ENCODE measurements around the gene ABHD1.
A peak's percentile ranks its signal among the peaks of the same experiment; 100 is the strongest.
"Not testable (repeated sequence)": the region's sequence is repeated elsewhere in the genome, so short reads cannot be mapped to it uniquely, and the experiment has no call there.

Gene ABHD1

DNA sequence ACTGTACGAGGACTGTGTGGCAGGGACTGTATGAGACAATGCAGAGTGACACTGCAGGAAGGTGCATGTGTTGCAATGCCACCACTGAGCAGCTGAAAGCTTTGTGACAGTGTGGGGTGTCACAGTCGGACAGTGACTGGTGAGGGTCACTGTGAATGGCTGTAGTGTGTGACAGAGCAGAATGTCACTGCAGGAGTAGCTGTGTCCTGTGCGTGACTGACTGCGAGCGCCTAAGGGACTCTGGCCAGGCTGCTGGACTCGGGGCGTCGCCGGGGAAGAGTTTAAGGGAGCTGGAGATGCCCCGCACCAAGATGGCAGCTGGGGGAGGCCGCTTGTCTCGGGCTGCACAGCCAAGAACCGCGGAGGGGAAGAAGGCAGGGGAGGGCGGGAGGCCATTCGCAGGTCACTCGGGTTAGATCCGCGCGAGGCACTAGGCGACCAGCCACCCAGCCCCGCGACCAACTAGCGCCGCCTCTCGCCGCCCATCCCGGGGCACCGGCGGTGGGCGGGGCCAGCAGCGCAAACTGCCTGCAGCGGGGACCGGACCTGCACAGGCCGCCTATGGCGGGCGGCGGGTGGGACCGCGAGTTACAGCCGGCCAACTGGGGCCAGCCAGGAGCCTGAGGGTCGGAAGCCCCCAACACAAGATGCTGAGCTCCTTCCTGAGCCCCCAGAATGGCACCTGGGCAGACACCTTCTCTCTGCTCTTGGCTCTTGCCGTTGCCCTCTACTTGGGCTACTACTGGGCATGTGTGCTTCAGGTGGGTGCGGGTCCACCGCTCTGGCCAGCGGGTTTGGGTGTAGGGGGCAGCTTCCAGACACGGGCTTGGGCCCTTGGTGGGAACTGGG, at the start of gene ABHD1:
TSS of gene ABHD1 (plus strand) at position 514 of the 849 bp plus-strand sequence. CDS start at position 648, 134 bp downstream.
- DNase-seq (peak; percentile 71), ATAC-seq (peak; percentile 78)

DNA sequence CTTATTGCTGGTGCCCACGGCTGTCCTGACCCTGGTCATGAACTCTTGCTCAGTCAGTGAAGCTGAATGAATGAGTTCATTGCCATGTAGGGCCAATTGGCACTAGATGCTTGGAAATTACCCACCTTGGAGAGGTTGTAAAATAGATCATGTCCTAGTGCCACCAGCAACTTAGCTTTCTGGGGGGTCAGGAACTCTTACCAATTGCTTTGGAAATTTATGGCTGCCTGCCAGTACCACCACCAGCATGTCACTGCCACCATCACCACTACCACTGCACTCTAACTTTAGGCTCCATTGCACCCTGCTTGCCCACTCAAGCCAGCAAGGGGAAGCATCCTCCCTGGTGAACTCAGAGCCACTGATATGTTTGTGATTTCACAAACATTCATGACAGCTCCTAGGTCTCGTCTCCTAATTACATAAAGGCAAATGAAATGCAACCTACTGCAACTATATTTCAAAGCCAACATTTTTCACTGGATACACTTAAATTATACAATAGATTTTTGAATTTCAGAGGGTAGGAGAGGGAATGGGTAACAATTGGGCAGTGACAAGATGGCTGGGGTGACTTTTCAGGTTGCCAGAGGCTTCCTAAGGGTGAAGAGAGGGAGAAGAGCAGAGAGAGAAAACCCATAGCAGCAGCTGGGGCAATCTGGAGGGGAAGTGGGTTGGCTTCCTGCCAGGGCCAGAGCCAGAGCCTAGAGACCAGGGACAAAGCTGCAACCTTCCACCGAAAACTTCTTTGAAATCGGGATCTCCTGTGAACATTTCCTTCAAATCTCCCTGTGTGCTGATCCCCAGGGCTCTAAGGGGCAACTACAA, 48.7 kb upstream of the ABHD1 start:
- DNase-seq (peak; percentile 50), ATAC-seq (no peak)

DNA sequence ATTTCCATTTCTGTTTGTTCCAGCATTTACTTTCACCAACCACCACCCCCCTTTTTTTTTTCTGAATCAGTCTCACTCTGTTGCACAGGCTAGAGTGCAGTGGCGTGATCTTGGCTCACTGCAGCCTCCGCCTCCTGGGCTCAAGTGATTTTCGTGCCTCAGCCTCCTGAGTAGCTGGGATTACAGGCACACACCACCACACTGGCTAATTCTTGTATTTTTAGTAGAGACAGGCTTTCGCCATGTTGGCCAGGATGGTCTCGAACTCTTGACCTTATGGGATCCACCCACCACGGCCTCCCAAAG, 48.1 kb upstream of the ABHD1 start:
- ATAC-seq, DNase-seq: not testable (repeated sequence)

DNA sequence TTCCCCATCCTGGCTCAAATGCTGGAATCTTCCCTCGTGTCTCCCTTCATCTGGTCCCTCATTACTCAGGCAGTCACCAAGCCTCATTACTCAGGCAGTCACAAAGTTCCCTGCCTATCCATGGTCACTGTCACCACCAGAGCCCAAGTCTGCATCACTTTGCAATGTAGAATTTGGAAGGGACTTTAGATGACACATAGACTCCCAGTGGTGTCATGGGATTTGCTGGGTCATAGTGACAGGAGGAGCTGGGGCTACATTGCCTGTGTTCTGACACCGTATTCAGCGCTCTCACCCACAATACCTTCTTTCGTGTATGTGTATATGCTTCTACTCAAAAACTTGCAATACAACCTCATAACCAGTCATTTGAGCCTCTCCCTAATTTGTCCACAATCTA, 47.3 kb upstream of the ABHD1 start:
- no peak for ATAC-seq
- DNase-seq: no peak

DNA sequence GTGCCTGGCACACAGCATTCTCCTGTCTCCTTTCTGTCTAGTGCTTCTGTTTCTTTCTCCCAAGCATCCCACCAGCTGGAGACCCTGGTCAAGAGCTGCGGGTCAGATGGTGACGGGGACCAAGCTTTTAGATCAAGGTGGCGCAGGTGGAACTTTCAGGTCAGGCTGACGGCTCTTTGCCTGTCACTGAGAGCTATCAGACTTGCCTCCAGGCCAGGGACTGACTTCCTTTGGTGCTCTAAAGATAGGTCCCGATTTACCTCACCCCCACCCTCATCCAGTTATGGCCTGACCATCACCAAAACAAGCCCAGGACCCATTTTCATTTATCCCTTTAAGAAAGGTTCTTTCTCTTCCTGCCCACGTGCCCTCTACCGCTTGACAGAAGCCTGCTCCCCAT, 46.4 kb upstream of the ABHD1 start:
- no peak for DNase-seq
- no peak for ATAC-seq

DNA sequence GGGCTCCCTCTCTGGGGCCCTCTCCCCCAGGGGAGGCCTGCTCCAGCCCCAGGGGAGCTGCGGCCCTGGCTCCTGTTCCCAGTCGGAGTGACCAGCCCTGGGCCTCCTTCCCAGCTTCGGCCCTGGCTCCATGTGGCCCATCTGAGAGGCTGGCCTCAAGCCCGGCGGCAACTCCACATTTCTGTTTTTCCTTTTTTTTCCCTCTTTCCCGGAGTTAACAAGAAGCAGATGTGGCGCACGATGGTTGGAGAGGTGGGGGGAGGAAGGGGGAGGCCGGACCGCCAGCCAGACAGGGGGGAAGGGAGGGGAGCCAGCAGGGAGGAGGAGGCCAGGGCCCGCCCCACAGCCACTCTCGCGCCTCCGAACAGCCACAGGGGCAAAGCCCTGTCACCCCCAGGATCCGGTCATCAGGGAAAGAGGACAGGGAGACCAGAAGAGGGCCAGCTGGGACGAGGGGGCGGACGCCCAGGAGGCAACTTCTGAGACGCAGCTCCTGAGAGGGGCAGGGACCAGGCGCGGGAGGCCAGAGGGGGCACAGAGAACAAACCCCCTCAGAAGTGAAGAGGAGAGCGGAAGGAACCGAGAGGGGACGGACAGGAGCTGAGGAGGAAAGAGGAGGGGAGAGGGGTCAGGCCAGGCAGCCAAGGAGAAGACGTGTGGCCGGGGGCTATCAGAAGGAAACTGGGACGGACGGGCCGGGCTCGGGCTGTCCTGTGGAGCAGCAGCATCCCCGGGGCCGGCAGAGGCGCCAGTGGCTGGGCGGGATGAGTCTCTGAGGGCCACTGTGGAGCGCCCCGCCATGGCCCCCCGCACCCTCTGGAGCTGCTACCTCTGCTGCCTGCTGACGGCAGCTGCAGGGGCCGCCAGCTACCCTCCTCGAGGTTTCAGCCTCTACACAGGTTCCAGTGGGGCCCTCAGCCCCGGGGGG, 45.1 kb upstream of the ABHD1 start, which contains the start of gene EMILIN1:
TSS of gene EMILIN1 (plus strand) at position 349 of the 928 bp plus-strand sequence. CDS start at position 800, 451 bp downstream.
- no peak for ATAC-seq
- DNase-seq: no peak

DNA sequence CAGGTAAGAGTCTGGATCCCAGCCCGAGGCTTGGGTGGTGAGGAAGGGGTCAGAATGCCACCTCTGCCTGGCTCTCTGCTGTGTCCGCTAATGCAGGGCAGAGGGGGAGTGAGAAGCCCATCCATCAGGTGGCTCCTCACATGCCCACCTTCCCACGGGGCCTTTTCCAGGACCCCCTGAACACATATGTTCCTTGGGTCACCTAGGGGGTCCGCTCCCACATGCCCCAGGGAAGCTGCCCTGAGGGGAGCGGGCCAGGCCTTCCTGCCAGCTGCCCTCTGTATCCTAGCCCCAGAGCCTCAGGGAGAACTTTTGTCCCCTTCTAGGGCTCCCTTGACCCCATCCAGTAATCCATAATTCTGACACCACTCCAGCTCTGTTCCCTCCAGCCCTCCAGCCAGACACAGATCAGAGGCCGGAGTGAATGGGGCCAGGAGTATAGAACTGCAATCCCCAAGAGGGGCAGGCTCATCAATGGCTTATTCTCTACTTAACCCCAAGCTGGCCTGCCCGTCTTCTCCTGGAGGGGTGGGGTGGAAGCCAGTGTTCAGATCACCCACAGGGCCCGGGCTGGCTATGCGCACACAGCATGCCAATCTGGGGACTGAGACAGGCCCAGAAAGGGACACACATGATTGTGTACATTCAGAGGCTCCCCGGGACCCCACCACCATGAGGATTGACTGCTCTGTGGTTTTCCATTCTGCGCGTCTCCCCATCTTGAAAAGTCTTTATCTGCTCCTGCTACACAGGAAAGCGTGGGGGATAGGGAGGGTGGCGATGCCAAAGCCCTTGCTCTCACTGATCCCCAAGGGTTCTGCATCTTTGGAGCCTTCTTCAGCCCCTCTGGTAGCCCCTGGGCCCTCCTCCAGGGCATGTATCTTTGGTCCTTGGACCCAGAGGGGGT, 44.1 kb upstream of the ABHD1 start:
- ATAC-seq (no peak), DNase-seq (no peak)

DNA sequence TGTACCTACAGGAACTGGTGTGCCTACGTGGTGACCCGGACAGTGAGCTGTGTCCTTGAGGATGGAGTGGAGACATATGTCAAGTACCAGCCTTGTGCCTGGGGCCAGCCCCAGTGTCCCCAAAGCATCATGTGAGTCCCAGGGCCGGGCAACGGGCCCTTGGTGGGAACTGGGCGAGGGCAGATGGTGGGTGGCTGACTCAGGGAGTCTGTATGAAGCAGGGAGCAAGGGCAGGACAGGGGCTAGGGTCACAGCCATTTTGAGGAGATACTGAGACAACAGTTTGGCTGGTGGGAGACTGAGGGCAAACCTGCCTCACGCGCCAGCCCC, 43.5 kb upstream of the ABHD1 start:
- ATAC-seq (no peak), DNase-seq (no peak)

DNA sequence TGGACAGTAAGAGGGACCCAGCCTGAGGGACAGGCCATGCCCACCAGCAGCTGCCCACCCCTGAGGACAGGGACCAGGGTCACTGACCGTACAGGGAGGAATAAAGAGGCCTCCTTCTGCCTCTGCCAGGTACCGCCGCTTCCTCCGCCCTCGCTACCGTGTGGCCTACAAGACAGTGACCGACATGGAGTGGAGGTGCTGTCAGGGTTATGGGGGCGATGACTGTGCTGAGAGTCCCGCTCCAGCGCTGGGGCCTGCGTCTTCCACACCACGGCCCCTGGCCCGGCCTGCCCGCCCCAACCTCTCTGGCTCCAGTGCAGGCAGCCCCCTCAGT, 43.0 kb upstream of the ABHD1 start:
- DNase-seq (no peak), ATAC-seq (no peak)

DNA sequence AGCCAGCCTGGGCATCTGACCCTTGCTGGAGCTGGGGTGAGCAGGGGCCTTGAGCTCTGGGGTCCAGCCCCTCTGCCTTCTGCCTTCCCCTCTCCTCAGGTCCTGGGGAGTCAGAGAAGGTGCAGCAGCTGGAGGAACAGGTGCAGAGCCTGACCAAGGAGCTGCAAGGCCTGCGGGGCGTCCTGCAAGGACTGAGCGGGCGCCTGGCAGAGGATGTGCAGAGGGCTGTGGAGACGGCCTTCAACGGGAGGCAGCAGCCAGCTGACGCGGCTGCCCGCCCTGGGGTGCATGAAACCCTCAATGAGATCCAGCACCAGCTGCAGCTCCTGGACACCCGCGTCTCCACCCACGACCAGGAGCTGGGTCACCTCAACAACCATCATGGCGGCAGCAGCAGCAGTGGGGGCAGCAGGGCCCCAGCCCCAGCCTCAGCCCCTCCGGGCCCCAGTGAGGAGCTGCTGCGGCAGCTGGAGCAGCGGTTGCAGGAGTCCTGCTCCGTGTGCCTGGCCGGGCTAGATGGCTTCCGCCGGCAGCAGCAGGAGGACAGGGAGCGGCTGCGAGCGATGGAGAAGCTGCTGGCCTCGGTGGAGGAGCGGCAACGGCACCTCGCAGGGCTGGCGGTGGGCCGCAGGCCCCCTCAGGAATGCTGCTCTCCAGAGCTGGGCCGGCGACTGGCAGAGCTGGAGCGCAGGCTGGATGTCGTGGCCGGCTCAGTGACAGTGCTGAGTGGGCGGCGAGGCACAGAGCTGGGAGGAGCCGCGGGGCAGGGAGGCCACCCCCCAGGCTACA, 41.4 kb upstream of the ABHD1 start:
- DNase-seq (no peak), ATAC-seq (no peak)

DNA sequence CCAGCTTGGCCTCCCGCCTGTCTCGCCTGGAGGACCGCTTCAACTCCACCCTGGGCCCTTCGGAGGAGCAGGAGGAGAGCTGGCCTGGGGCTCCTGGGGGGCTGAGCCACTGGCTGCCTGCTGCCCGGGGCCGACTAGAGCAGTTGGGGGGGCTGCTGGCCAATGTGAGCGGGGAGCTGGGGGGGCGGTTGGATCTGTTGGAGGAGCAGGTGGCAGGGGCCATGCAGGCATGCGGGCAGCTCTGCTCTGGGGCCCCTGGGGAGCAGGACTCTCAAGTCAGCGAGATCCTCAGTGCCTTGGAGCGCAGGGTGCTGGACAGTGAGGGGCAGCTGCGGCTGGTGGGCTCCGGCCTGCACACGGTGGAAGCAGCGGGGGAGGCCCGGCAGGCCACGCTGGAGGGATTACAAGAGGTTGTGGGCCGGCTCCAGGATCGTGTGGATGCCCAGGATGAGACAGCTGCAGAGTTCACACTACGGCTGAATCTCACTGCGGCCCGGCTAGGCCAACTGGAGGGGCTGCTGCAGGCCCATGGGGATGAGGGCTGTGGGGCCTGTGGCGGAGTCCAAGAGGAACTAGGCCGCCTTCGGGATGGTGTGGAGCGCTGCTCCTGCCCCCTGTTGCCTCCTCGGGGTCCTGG, 40.7 kb upstream of the ABHD1 start:
- no peak for ATAC-seq
- DNase-seq: no peak

DNA sequence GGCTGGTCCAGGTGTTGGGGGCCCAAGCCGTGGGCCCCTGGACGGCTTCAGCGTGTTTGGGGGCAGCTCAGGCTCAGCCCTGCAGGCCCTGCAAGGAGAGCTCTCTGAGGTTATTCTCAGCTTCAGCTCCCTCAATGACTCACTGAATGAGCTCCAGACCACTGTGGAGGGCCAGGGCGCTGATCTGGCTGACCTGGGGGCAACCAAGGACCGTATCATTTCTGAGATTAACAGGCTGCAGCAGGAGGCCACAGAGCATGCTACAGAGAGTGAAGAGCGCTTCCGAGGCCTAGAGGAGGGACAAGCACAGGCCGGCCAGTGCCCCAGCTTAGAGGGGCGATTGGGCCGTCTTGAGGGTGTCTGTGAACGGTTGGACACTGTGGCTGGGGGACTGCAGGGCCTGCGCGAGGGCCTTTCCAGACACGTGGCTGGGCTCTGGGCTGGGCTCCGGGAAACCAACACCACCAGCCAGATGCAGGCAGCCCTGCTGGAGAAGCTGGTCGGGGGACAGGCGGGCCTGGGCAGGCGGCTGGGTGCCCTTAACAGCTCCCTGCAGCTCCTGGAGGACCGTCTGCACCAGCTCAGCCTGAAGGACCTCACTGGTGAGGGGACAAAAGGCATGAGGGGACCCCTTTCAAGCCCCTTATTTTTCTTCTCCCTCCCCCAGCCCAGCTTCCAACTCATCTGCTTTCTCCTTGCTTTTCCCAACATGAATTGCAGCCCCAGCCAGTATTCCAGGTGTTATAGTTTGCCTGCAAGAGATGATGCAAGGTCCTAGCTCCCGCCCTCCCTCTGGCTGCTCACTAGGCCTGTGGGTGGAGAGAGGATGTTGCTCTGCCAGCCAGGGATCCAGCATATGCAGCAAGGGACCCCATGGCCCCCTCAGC, 40.0 kb upstream of the ABHD1 start:
- DNase-seq (no peak), ATAC-seq (no peak)

DNA sequence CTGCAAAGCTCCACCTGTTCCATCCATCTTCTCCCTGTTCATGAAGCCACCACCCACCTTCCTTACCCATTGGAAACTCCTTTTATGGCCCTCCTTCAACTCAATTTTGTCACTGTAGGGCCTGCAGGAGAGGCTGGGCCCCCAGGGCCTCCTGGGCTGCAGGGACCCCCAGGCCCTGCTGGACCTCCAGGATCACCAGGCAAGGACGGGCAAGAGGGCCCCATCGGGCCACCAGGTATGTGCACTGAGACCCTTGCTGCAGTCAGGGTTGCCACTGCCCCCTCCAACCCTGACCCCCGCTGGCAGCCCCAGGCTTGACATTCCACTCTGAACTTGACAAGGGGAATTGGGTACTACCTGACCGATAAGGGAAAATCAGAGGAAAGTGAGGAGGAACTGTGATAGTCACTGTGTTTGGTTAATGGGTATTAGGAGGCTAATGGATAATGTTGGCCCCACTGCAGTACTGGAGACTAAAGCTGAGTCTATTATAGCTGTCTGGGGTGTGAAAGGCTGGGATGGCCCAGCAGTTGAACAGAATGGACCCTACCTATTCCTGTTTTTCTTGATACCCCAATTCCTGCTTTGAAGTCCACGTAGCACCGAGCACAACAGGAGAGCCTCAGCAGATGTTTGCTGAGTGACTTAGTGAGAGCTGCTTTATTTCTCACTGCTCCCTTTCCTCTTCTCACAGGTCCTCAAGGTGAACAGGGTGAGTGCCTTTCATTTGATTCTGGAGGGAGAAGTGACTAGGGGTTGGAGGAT, 39.1 kb upstream of the ABHD1 start:
- DNase-seq: no peak
- ATAC-seq: no peak

DNA sequence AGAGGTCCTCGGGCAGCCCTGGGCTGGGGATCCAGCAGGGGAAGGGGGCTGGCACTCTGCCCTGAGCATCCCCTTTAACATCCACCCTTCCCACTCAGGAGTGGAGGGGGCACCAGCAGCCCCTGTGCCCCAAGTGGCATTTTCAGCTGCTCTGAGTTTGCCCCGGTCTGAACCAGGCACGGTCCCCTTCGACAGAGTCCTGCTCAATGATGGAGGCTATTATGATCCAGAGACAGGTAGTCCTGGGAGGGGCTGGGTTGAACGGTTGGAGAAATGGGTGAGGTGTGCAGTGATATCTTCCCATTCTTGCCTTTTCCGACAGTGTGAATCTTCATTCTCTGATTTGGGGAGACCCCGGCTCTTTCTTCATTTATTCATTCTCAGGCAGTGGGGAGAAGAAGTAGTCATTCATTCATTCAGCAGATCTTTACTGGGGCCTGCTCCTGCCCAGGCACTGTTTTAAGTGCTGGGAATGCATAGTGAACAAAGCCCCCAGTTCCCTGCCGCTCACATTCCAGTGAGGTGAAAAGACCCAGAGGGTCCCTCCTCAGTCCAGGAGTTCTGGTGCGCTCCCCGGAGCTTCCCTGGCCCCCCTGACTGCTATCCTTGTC, 38.4 kb upstream of the ABHD1 start:
- DNase-seq (no peak), ATAC-seq (no peak)

DNA sequence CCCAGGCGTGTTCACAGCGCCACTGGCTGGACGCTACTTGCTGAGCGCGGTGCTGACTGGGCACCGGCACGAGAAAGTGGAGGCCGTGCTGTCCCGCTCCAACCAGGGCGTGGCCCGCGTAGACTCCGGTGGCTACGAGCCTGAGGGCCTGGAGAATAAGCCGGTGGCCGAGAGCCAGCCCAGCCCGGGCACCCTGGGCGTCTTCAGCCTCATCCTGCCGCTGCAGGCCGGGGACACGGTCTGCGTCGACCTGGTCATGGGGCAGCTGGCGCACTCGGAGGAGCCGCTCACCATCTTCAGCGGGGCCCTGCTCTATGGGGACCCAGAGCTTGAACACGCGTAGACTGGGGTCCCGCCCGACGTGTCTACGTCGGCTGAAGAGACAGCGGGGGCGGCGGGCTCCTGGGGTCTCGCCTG, 37.9 kb upstream of the ABHD1 start:
- no peak for ATAC-seq
- peak; percentile 54 for DNase-seq

DNA sequence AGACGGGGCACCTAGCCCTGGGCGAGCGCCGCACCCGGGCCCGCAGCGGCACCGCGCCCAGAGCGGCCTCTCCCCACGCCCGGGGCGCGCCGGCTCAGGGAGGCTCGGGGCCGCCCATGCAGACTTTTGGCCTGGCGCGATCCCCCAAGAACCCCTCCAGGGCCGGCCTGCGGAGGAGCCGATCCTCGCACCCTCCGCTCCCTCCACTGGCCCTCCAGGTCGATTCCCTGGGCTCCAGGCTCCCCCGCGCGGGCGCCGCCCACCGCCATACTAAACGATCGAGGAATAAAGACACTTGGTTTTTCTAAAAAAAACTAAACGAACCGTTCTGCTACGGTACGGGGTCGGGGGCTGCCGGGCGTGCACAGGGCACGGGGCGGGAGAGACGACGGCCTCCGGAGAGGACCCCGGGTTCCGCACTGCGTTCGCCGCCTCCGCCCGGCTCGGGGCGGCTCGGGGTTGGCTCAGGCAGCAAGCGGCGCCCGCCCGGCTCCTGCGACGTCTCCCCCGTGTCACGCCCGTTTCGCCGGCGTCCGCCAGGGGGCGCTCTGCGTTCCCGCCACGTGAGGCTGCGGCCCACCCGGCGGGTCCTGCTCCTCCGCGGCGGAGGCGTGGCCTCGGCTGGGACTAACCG, 37.4 kb upstream of the ABHD1 start:
- ATAC-seq: peak; percentile 91

More for the DNA sequence above, 37.4 kb upstream of the ABHD1 start:
- peak; percentile 99 for DNase-seq

All from stimulated activated naive CD8-positive, alpha-beta T cell treated with anti-CD3 and anti-CD28 coated beads, Interleukin-15, Interleukin-2, amounts not matched to agents 100 U/mL and 50 U/mL, for 24 hours (primary cell).